HG02840 (cell line): ENCODE results near the gene TBC1D25.

ENCODE experiments used
- ATAC-seq: cut with Tn5 transposase; IDR thresholded peaks from one replicate; pipeline ENCODE4 v1.9.1; 2021; ENCODE audit warnings: mild to moderate bottlenecking, moderate library complexity, moderate number of reproducible peaks; ENCODE audit not compliant: unreplicated experiment, low FRiP score

TBC1D25 gene

GRCh38 chrX:48539345-48540027 lies at the start of gene TBC1D25:
TSS of gene TBC1D25 (plus strand) at chrX:48539714. CDS start at chrX:48539798, 84 bp downstream.
- peak; percentile 76 for ATAC-seq

- no peak for ATAC-seq
Measured at GRCh38 chrX:48489892-48490291, 49.6 kb upstream of the TBC1D25 start.

GRCh38 chrX:48490661-48491060 lies 48.9 kb upstream of the TBC1D25 start:
- ATAC-seq: no peak

DNA sequence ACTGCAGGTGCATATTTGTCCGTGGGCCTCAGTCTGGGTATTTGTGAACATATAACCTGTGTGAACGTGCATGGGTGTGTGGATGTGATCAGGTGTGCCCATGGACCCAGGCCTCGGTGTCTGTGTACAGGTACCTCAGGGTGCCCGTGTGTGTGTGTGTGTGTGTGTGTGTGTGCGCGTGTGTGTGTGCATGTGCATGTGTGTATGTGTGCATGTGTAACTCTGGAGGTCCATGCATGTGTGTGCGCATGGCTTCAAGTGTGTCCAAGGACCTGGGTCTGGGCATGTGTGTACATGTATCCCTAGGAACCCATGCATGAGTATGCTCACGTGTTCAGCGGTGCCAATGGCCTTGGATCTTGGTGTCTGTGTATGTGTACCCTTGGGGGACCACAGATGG lies 47.7 kb upstream of the TBC1D25 start:
- ATAC-seq: no peak

GRCh38 chrX:48492293-48492910 lies 47.1 kb upstream of the TBC1D25 start:
- ATAC-seq: no peak

DNA sequence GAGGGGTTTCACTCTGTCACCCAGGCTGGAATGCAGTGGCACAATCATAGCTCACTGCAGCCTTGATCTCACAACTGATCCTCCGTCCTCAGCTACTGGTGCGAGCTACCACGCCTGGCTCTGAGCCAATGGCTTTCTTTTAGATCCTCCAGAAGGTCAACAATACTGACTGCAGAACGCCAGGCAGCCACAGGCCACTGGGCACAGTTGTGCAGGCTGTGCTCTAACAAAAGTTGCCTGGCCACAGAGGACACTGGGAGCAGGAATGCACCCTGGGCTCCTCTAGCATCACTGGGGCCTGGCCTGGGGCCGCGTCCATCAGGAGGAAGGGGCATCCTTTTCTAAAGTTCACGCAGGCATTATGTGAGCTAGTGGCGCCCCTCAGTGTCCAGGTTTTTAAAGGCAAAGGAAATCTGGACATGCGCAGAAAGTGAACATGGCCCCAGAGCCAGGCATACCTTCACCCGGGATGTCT lies 45.6 kb upstream of the TBC1D25 start:
- ATAC-seq: no peak

DNA sequence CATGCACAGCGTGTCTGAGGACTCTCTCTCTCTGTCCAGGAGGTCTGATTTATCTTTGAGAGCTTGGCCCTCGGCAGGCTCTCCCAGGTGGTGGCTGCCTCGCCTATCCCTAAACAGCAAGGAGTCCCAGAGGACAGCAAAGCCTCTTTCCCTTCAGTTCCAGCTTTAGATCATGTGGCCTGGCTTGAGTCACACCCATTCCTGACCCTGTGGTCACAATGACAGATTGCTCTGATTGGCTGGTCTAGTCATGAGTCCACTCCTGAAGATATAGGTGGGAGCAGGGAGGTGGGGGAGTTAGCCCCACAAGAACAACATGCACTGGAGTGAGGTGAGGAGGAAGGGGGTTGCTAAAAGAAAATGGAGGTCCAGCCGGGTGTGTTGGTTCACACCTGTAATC lies 42.9 kb upstream of the TBC1D25 start:
- ATAC-seq: no peak

DNA sequence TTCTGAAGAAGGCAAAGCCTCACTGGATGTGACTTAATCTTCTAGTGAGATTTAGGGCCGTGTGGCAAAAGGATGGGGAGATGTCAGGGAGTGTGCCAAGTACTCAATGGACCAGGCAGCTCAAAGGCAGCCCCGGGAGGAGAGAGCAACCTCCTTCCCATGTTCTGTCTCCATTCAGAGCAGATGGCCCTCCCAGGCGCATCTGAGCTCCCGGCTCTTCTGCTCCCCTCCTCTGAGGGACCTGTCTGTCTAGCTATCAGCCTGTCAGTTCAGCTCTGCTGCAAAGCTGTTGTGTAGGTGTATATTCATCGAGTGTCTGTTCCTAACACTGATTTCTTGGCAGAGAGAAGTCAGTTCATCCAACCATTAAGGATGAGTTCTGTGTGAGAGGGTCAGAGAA lies 41.6 kb upstream of the TBC1D25 start:
- no peak for ATAC-seq

DNA sequence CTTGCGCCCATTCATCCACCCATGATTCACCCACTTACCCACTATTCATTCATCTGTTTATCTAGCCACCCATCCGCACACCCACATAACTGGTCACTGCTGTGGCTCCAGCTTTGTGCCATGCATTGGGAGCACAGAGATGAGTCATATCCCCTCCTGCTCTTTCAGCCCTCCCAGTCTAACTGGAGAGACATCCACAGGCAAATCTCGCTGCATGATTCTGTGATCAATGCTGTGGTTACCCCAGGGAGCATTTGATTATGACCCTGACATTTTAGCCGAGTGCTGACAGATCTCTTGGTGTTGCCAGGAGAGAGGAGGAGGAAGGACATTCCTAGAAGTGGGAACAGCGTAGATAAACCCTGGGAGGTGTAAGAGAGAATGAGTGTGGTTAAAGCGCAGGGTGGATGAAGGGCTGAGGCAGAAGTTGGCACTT lies 41.1 kb upstream of the TBC1D25 start:
- ATAC-seq: no peak

DNA sequence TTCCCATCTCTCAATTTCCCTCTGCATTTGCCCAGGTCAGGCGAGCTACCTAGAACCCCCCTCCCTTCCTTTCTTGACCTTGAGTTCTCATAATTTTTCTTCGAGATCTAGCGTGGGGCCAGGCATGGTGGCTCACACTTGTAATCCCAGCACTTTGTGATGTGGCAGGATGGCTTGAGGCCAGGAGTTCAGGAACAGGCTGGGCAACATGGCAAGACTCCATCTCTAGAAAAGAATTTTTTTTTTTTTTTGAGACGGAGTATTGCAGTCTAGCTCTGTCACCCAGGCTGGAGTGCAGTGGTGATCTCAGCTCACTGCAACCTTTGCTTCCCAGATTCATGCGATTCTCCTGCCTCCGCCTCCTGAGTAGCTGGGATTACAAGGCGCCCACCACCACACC lies 35.3 kb upstream of the TBC1D25 start:
- no peak for ATAC-seq

DNA sequence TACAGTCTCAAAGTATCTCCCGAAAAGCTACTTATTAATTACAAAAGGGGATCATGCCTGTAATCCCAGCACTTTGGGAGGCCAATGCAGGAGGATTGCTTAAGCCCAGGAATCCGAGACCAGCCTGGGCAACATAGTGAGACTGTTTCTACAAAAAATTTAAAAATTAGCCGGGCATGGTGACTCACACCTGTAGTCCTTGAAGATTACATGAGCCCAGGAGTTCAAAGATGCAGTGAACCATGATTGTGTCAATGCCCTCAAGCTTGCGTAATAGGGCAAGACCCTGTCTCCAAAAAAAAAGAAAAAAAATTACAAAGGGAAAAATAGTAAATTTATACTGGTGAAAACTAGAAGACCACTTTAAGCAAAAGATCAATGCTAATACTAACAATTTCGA lies 34.0 kb upstream of the TBC1D25 start:
- no peak for ATAC-seq

DNA sequence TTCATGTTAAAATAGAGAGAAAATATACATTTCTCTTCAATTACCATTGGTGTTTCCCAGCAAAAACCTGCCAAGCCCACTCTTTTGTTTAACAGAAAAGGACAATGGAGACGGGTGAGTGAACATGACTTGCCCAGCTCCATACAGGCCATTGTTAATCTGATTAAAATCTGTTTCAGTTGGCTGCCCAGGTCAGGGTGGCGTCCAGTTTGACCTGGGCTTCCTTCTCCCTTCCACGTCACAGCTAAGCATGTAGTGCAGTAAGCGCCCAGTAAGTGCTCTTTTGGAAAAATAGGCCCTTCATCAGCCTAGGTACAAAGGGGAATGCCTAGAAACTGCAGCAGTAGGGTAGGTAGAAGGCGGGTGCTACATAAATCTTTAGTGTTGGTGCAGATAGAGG lies 32.3 kb upstream of the TBC1D25 start:
- ATAC-seq: no peak

GRCh38 chrX:48508400-48509244 lies 30.9 kb upstream of the TBC1D25 start, which contains the start of gene PORCN:
TSS of gene PORCN (plus strand) at chrX:48508992. CDS start at chrX:48509821, 829 bp downstream.
- ATAC-seq: peak; percentile 58

- peak; percentile 11 for ATAC-seq
Measured at GRCh38 chrX:48509245-48509590, 30.3 kb upstream of the TBC1D25 start.

DNA sequence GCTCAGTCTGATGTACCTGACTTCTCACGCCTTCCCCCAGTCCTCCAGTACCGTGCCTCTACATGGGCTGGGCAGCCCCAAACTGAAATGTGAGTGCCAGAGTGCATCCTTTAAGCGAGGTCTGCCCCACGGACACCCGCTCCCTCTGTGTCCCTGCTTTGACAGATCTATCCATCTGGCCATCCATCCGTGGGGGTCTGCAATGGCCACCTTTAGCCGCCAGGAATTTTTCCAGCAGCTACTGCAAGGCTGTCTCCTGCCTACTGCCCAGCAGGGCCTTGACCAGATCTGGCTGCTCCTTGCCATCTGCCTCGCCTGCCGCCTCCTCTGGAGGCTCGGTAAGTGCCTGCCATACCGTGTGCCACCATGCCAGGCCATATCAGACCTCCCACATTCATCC lies 29.9 kb upstream of the TBC1D25 start:
- ATAC-seq: no peak

GRCh38 chrX:48511560-48511959 lies 28.0 kb upstream of the TBC1D25 start:
- no peak for ATAC-seq

DNA sequence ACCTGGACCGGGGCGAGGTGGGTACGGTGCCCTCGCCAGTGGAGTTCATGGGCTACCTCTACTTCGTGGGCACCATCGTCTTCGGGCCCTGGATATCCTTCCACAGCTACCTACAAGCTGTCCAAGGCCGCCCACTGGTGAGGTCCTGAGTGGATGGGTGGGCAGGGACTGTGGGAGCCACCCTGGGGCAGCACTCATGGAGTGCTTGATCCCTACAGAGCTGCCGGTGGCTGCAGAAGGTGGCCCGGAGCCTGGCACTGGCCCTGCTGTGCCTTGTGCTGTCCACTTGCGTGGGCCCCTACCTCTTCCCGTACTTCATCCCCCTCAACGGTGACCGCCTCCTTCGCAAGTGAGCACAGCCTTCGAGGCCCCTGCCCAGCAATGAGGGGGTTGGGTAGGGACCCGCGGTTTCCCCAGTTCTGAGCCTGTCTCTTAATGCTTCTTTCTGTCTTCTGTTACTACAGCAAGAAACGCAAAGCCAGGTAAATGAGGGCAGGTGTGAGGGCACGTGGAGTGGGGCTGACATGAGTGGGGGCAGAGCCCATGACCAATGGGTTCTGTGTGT lies 27.1 kb upstream of the TBC1D25 start:
- ATAC-seq: no peak

- no peak for ATAC-seq
Measured at GRCh38 chrX:48513670-48514069, 25.8 kb upstream of the TBC1D25 start.

DNA sequence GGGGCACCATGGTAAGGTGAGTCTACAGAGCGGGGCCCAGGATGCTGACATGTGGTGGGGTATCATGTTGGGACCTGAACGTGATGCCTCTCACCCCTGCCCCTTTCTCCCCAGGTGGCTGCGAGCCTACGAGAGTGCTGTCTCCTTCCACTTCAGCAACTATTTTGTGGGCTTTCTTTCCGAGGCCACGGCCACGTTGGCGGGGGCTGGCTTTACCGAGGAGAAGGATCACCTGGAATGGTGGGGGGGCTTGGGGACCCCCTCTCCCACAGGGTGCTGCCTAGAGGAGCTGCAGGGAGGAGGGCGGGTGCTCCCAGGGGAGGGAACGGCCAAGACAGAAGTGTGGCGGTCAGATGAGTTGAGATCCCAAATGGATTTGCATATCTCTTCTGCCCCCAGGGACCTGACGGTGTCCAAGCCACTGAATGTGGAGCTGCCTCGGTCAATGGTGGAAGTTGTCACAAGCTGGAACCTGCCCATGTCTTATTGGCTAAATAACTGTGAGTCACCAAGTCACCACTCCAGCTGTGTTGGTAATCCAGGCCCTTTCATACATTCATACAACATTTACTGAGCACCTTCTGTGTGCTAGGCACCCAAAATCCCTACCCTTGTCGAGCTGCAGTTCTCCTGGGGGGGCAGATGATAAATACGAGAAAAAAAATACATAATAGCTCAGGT lies 25.2 kb upstream of the TBC1D25 start:
- ATAC-seq: no peak

- no peak for ATAC-seq
Measured at GRCh38 chrX:48514868-48515460, 24.6 kb upstream of the TBC1D25 start.
